Measurements from ENCODE around the gene UXS1. TPM values are rescaled to one million over a fixed set of nuclear protein-coding genes. Genes with fewer than 3 reads are reported as not detected.

UXS1 gene
- total RNA-seq, 1 experiment from 2014 or later = 49.1 TPM

- no peak for ATAC-seq
- no peak overlapping the region for H3K4me3 ChIP-seq (ENCODE audit: low read length)
- no peaks in the 10 kb centered on the region for H3K9me3 ChIP-seq (ENCODE audit: low read length)
- CTCF ChIA-PET = no interaction called here
- no peaks in the 10 kb centered on the region; the same call in none of the 2 replicates for H3K36me3 ChIP-seq (ENCODE audit: low read depth, low read length)
- H3K27me3 ChIP-seq (ENCODE audit: low read length) = no peaks in the 10 kb centered on the region
- H3K9ac ChIP-seq (ENCODE audit: low read length) = no peak overlapping the region
- no peak overlapping the region for H2AFZ ChIP-seq (ENCODE audit: low read length)
- H3K4me2 ChIP-seq (ENCODE audit: low read length) = no peak overlapping the region
- H4K20me1 ChIP-seq (ENCODE audit: low read length) = no peaks in the 10 kb centered on the region
- no peaks in the 10 kb centered on the region for H3K79me2 ChIP-seq (ENCODE audit: low read length)
- no peak overlapping the region for H3K27ac ChIP-seq (ENCODE audit: low read length)
- no peak for TF ChIP-seq EZH2phosphoT487 (IDR thresholded peaks at IDR 0.05; ENCODE audit: borderline replicate concordance, low read length)
- no peak for TF ChIP-seq CTCF (conservative IDR thresholded peaks at IDR 0.05; ENCODE audit: low read depth, low read length)
- no peak for TF ChIP-seq EZH2 (IDR thresholded peaks at IDR 0.05; ENCODE audit: low read length, unreplicated experiment)
- no peaks in the 10 kb centered on the region for H3K9me2 ChIP-seq (replicated peaks; ENCODE audit: low read length)
- H3K4me1 ChIP-seq (ENCODE audit: insufficient read depth, low read length) = peaks cover 9% of the 10 kb centered on the region
- DNase-seq = no peak
- H3F3A ChIP-seq (ENCODE audit: low read length, unreplicated experiment) = no peaks in the 10 kb centered on the region
- no TSS peak for BruUV-seq (replicated peaks)
- POLR2A ChIA-PET (ENCODE audit: unreplicated experiment) = no interaction called here
- intact Hi-C loops (cut with micrococcal nuclease) = no loop called here
Observed at GRCh38 chr2:106139238-106139935, 54.7 kb downstream of the UXS1 start.

GRCh38 chr2:106138543-106139237, 55.4 kb downstream of the UXS1 start:
- BruUV-seq (replicated peaks) = no TSS peak
- H2AFZ ChIP-seq (ENCODE audit: low read length) = no peak overlapping the region

More at GRCh38 chr2:106138543-106139237, 55.4 kb downstream of the UXS1 start:
- no peaks in the 10 kb centered on the region for H3K9me2 ChIP-seq (replicated peaks; ENCODE audit: low read length)
- no peaks in the 10 kb centered on the region for H4K20me1 ChIP-seq (ENCODE audit: low read length)
- intact Hi-C loops (cut with micrococcal nuclease) = no loop called here
- no peak overlapping the region for H3K4me3 ChIP-seq (ENCODE audit: low read length)
- no peak for TF ChIP-seq CTCF (conservative IDR thresholded peaks at IDR 0.05; ENCODE audit: low read depth, low read length)
- no peak for TF ChIP-seq EZH2 (IDR thresholded peaks at IDR 0.05; ENCODE audit: low read length, unreplicated experiment)
- no peak for TF ChIP-seq EZH2phosphoT487 (IDR thresholded peaks at IDR 0.05; ENCODE audit: borderline replicate concordance, low read length)
- no peaks in the 10 kb centered on the region for H3K9me3 ChIP-seq (ENCODE audit: low read length)
- DNase-seq = no peak
- no peak overlapping the region for H3K9ac ChIP-seq (ENCODE audit: low read length)
- H3F3A ChIP-seq (ENCODE audit: low read length, unreplicated experiment) = no peaks in the 10 kb centered on the region
- H3K36me3 ChIP-seq (ENCODE audit: low read depth, low read length) = no peaks in the 10 kb centered on the region; the same call in none of the 2 replicates
- no peaks in the 10 kb centered on the region for H3K79me2 ChIP-seq (ENCODE audit: low read length)
- H3K4me1 ChIP-seq (ENCODE audit: insufficient read depth, low read length) = peaks cover 5% of the 10 kb centered on the region
- no peaks in the 10 kb centered on the region for H3K27me3 ChIP-seq (ENCODE audit: low read length)
- no peak overlapping the region for H3K27ac ChIP-seq (ENCODE audit: low read length)
- POLR2A ChIA-PET (ENCODE audit: unreplicated experiment) = no interaction called here
- H3K4me2 ChIP-seq (ENCODE audit: low read length) = no peak overlapping the region
- ATAC-seq = no peak
- CTCF ChIA-PET = no interaction called here
